Pancreas (tissue), 10 donors: ENCODE results near the gene NMU. TPM values are rescaled to one million over a fixed set of nuclear protein-coding genes. Genes with fewer than 3 reads are reported as not detected.

Experiments used
- ATAC-seq, 4 donors: fragments of 200-7000 bp; cut with Tn5 transposase; one replicate each; pipeline versions ENCODE4 v1.8.0 to v1.9.1; 2020; ENCODE audit warnings: mild to moderate bottlenecking in 4 of 4, moderate library complexity in 4 of 4
- DNase-seq, 6 donors: peaks; one replicate each; pipeline ENCODE4 v3.0.0-alpha.2; 2020
- FAIRE-seq: peaks from 2 replicates; lab custom pipeline; 2012; peaks lifted over from hg19 to GRCh38; lab: Jason Lieb, UNC
- H3K27ac ChIP-seq, 4 donors: fragments of 200-600 bp; sonication (generic); 1 replicate in 3 of 4; 2 replicates in 1 of 4; pipeline versions ENCODE4 v1.5.0 to v1.8.0; 2020
- H3K27me3 ChIP-seq, 4 donors: fragments of 200-600 bp; one replicate each; pipeline ENCODE4 v1.8.0; 2021
- H3K36me3 ChIP-seq, 3 donors: fragments of 200-600 bp; sonication (generic) in 1 of 3; one replicate each; pipeline versions ENCODE4 v1.5.0 to v1.8.0; 2020 to 2021
- H3K4me1 ChIP-seq, 3 donors: fragments of 200-600 bp; one replicate each; pipeline ENCODE4 v1.8.0; 2021
- H3K4me3 ChIP-seq, 4 donors: fragments of 200-600 bp; sonication (generic) in 2 of 4; one replicate each; pipeline versions ENCODE4 v1.5.0 to v1.8.0; 2020 to 2021
- H3K9me3 ChIP-seq, 4 donors: fragments of 200-600 bp; one replicate each; pipeline ENCODE4 v1.8.0; 2021
- CTCF ChIP-seq, 4 donors: fragments of 200-600 bp; sonication (generic) in 3 of 4; IDR thresholded peaks; one replicate each; pipeline versions ENCODE4 v1.5.0 to v1.8.0; 2021; ENCODE audit warnings: antibody characterized with exemption in 4 of 4
- WGBS, 2 donors: extraction: QIAGEN DNeasy Blood & Tissue Kit; methylation state at CpG; one replicate each; pipeline ENCODE4 v1.1.7; 2013; 5-methylcytosine and 5-hydroxymethylcytosine counted together
- intact Hi-C, 3 donors: fragments of 100-400 bp; cut with DNase I; formaldehyde crosslinking; loops; one replicate each; pipeline versions ENCODE4 v1.11.1 to v1.14.2; 2022
- polyA plus RNA-seq, 2 donors: library from polyadenylated mRNA; stranded (reverse); fragments of 200-250 nt; gene quantifications; one replicate each; pipeline ENCODE4 v1.2.3, GENCODE V29; 2013
- total RNA-seq, 6 donors: library from RNA; stranded (reverse); fragmentation: NEBNext Ultra II Directional in 4 of 6; extraction: Animal tissue kit (Norgen Biotek cat#: 25700) in 4 of 6; gene quantifications; one replicate each; pipeline versions ENCODE4 v1.2.1 to v1.2.4, GENCODE V29; 2021 to 2023
- donor health status: healthy with polysubstance abuse.
- donor health status: DM: no; HTN: no; CAD: no; lungs with moderate emphysema.
- donor health status: DM: no; HTN: no; CAD: no.
- donor health status: control.
- donor health status: control.
- donor health status: Bipolar disorder and iron deficiency.
- donor health status: DM: yes; HTN: yes; CAD: no.
- donor health status: DM: no; HTN: no; CAD: no.
- donor health status: DM: no; HTN: no; CAD: no.
- donor health status: DM: yes; HTN: yes; CAD: no.

NMU gene
- total and polyA plus RNA-seq, 8 donors, result 0.76 TPM; not detected in 7

- no peaks in the 10 kb centered on the region for H3K9me3 ChIP-seq
- 62 to 85% methylated on average over 1 of the region's 1 CpG for WGBS, 2 donors
- no peaks in the 10 kb centered on the region for H3K27me3 ChIP-seq
- FAIRE-seq (no peak), DNase-seq (no peak), ATAC-seq (no peak)
- no peak for TF ChIP-seq CTCF (IDR thresholded peaks at IDR 0.05)
- no peaks in the 10 kb centered on the region for H3K4me1 ChIP-seq
- intact Hi-C loops, result no loop called here
- H3K36me3 ChIP-seq, result no peaks in the 10 kb centered on the region
- H3K27ac ChIP-seq, result no peak overlapping the region
- no peak overlapping the region for H3K4me3 ChIP-seq
Observed at GRCh38 chr4:55666535-55666934, 30.4 kb upstream of the NMU start.

GRCh38 chr4:55663145-55663544 lies 27.0 kb upstream of the NMU start:
- intact Hi-C loops, result no loop called here
- no peak for DNase-seq
- H3K4me1 ChIP-seq, result no peaks in the 10 kb centered on the region
- no peaks in the 10 kb centered on the region for H3K27me3 ChIP-seq
- H3K9me3 ChIP-seq, result no peaks in the 10 kb centered on the region
- no peak overlapping the region for H3K4me3 ChIP-seq
- H3K27ac ChIP-seq, result no peak overlapping the region
- 53 to 76% methylated on average over 6 of the region's 6 CpGs for WGBS, 2 donors
- TF ChIP-seq CTCF (IDR thresholded peaks at IDR 0.05), result no peak
- FAIRE-seq, result no peak
- no peak for ATAC-seq
- no peaks in the 10 kb centered on the region for H3K36me3 ChIP-seq

GRCh38 chr4:55661398-55662056 lies 25.4 kb upstream of the NMU start:
- Histone ChIP-seq H3K27me3 (no peaks in the 10 kb centered on the region), H3K4me3 (no peak overlapping the region), H3K27ac (no peak overlapping the region), H3K9me3 (no peaks in the 10 kb centered on the region), H3K4me1 (no peaks in the 10 kb centered on the region), H3K36me3 (no peaks in the 10 kb centered on the region)
- DNase-seq, result no peak
- no peak for TF ChIP-seq CTCF (IDR thresholded peaks at IDR 0.05)
- WGBS, 2 donors, result 39 to 53% methylated on average over 5 of the region's 5 CpGs
- intact Hi-C loops, result no loop called here
- no peak for ATAC-seq
- no peak for FAIRE-seq

GRCh38 chr4:55658657-55659056 lies 22.6 kb upstream of the NMU start:
- Histone ChIP-seq H3K36me3 (no peaks in the 10 kb centered on the region), H3K9me3 (no peaks in the 10 kb centered on the region), H3K27me3 (no peaks in the 10 kb centered on the region), H3K4me1 (no peaks in the 10 kb centered on the region), H3K4me3 (no peak overlapping the region), H3K27ac (no peak overlapping the region)
- FAIRE-seq, result no peak
- no peak for TF ChIP-seq CTCF (IDR thresholded peaks at IDR 0.05)
- WGBS, 2 donors, result 84 to 86% methylated on average over 5 of the region's 5 CpGs
- no peak for DNase-seq
- no peak for ATAC-seq
- intact Hi-C loops, result no loop called here

- FAIRE-seq, result no peak
- no peak for ATAC-seq
- WGBS, 2 donors, result 71 to 72% methylated on average over 5 of the region's 5 CpGs
- H3K4me1 ChIP-seq, result no peaks in the 10 kb centered on the region
- H3K36me3 ChIP-seq, result no peaks in the 10 kb centered on the region
- no peak for TF ChIP-seq CTCF (IDR thresholded peaks at IDR 0.05)
- H3K4me3 ChIP-seq, result no peak overlapping the region
- no peak overlapping the region for H3K27ac ChIP-seq
- no peaks in the 10 kb centered on the region for H3K27me3 ChIP-seq
- intact Hi-C loops, result no loop called here
- no peaks in the 10 kb centered on the region for H3K9me3 ChIP-seq
- no peak for DNase-seq
Observed at GRCh38 chr4:55654131-55654530, 18.0 kb upstream of the NMU start.
